Activated CD4-positive, alpha-beta T cell treated with anti-CD3 and anti-CD28 coated beads, Interleukin-2, amount 50 U/mL, for 24 hours (primary cell): ENCODE measurements around the gene DLG5.
"Not testable (repeated sequence)": the region's sequence is repeated elsewhere in the genome, so short reads cannot be mapped to it uniquely, and the experiment has no call there.

ENCODE experiments used
- DNase-seq, 2 donors: peaks; one replicate each; pipeline ENCODE4 v3.0.0-alpha.2; 2020; ENCODE audit warnings: low read depth in 1 of 2, low spot score in 1 of 2

Gene DLG5

GRCh38 chr10:77771851-77772250, 154.7 kb downstream of the DLG5 start:
- no peak for DNase-seq

GRCh38 chr10:77771450-77771849, 155.1 kb downstream of the DLG5 start:
- DNase-seq: no peak

GRCh38 chr10:77770868-77771175, 155.7 kb downstream of the DLG5 start:
- no peak for DNase-seq

GRCh38 chr10:77770081-77770867, 156.3 kb downstream of the DLG5 start:
- DNase-seq: no peak

GRCh38 chr10:77768039-77768438, 158.5 kb downstream of the DLG5 start:
- DNase-seq: no peak

GRCh38 chr10:77763453-77764430, 162.8 kb downstream of the DLG5 start:
- DNase-seq: no peak

GRCh38 chr10:77758406-77758805, 168.1 kb downstream of the DLG5 start:
- DNase-seq: not testable (repeated sequence)

GRCh38 chr10:77756319-77757232, 170.0 kb downstream of the DLG5 start:
- DNase-seq: no peak

- no peak for DNase-seq
These were observed 180.4 kb downstream of the DLG5 start for GRCh38 chr10:77746047-77746707.

- no peak for DNase-seq
These were observed 182.3 kb downstream of the DLG5 start for GRCh38 chr10:77744245-77744644.

GRCh38 chr10:77742172-77742571, 184.4 kb downstream of the DLG5 start:
- DNase-seq: no peak

- no peak for DNase-seq
These were observed 184.8 kb downstream of the DLG5 start for GRCh38 chr10:77741746-77742145.
